ENCODE results near the gene RBM44. TPM values are rescaled to one million over a fixed set of nuclear protein-coding genes. Genes with fewer than 3 reads are reported as not detected.

The RBM44 gene
- total and polyA plus RNA-seq, 12 donors = 0.13 to 0.83 (median 0.32) TPM

- WGBS, 2 donors = 83% methylated on average over 7 of the region's 7 CpGs
- DNase-seq (no peak), ATAC-seq (no peak)
- Histone ChIP-seq H3K27ac (peak overlapping the region in 2 of 10 donors; percentile 10 to 27), H3K4me1 (peaks cover 0 to 79% (median 59%) of the 10 kb centered on the region in 9 donors), H3K9me3 (no peaks in the 10 kb centered on the region), H3K4me3 (no peak overlapping the region), H3K27me3 (no peaks in the 10 kb centered on the region), H3K36me3 (no peaks in the 10 kb centered on the region)
- TF ChIP-seq CTCF (IDR thresholded peaks at IDR 0.05) = no peak
- intact Hi-C loops (cut with DNase I) = loop anchor here in 1 of 10 donors (5.0 kb wide), 1 partner anchor 1653 kb away; no protein-coding TSS in a partner anchor
These were observed 76.1 kb downstream of the RBM44 start for GRCh38 chr2:237874585-237875161.

- Histone ChIP-seq H3K9me3 (no peaks in the 10 kb centered on the region), H3K27ac (peak overlapping the region in 1 of 10 donors; percentile 27), H3K4me3 (no peak overlapping the region), H3K36me3 (peaks cover 0 to under 1% (median 0%) of the 10 kb centered on the region in 9 donors), H3K4me1 (peaks cover 0 to 75% (median 57%) of the 10 kb centered on the region in 9 donors), H3K27me3 (no peaks in the 10 kb centered on the region)
- WGBS, 2 donors = 84 to 87% methylated on average over 15 to 16 of the region's 16 CpGs
- no peak for TF ChIP-seq CTCF (IDR thresholded peaks at IDR 0.05)
- intact Hi-C loops (cut with DNase I) = loop anchor here in 1 of 10 donors (5.0 kb wide), 1 partner anchor 1652 kb away; no protein-coding TSS in a partner anchor
- DNase-seq (no peak), ATAC-seq (peak in 1 of 8 donors; percentile 1)
These were observed 76.9 kb downstream of the RBM44 start for GRCh38 chr2:237875256-237876060.

DNA sequence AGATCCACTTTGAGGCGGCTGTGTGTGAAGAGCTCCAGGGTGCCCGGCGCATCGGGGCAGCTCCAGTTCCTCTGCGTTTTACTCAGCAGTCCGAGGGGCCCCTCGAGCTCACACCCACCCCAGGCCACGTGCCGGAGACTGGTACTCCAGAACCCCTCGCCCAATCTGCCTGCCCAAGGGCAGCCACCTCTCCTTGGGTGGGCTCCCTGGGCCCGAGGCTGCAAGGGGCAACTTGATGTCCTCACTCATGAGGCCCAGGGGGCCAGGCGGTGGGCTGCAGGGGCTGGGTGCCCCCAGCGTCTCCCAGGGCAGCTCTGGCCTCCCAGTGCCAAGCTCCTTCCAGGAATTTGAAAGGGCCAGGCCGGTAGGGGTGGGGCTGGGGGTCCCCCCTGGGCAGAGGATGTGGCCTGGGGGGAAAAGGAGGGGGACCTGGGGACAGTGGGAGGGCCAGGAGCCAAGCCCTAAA, 77.5 kb downstream of the RBM44 start:
- Histone ChIP-seq H3K36me3 (peaks cover 0 to 7% (median 0%) of the 10 kb centered on the region in 9 donors), H3K27me3 (no peaks in the 10 kb centered on the region), H3K27ac (peak overlapping the region in 5 of 10 donors; percentile 12 to 39 (median 22)), H3K9me3 (peaks cover 0 to 1% (median 0%) of the 10 kb centered on the region in 11 donors), H3K4me3 (no peak overlapping the region), H3K4me1 (peaks cover 0 to 68% (median 53%) of the 10 kb centered on the region in 9 donors)
- no peak for TF ChIP-seq CTCF (IDR thresholded peaks at IDR 0.05)
- DNase-seq = no peak
- ATAC-seq = peak in 2 of 8 donors; percentile 1
- 81% methylated on average over 14 of the region's 14 CpGs for WGBS, 2 donors
- intact Hi-C loops (cut with DNase I) = loop anchor here in 1 of 10 donors (5.0 kb wide), 1 partner anchor 1651 kb away; no protein-coding TSS in a partner anchor

DNA sequence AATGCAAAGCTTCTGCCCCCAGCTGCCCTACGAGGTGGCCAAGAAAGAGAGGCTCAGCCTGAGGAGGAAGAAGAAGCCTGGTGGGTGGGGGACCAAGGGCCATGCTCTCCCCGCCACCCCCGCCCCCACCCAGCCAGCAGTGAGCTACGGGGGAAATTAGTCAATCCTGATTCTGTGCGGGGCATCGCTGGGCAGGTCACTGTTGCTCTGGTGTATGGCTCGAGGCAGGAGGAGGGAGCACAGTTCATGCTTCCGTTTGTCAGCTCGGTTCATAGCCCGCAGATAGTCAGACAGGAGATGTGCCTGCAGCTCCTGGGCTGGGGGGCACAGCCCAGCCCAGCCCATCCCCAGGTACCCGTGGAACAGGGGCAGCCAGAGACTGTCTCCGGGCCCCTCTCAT, 78.0 kb downstream of the RBM44 start:
- Histone ChIP-seq H3K36me3 (peaks cover 0 to 11% (median 0%) of the 10 kb centered on the region in 9 donors), H3K27ac (peak overlapping the region in 5 of 10 donors; percentile 12 to 39 (median 22)), H3K27me3 (no peaks in the 10 kb centered on the region), H3K4me3 (no peak overlapping the region), H3K9me3 (peaks cover 0 to 3% (median 0%) of the 10 kb centered on the region in 11 donors), H3K4me1 (peaks cover 0 to 64% (median 48%) of the 10 kb centered on the region in 9 donors)
- intact Hi-C loops (cut with DNase I) = loop anchor here in 1 of 10 donors (5.0 kb wide), 1 partner anchor 1651 kb away; no protein-coding TSS in a partner anchor
- 66 to 71% methylated on average over 12 of the region's 12 CpGs for WGBS, 2 donors
- DNase-seq = no peak
- ATAC-seq = no peak
- no peak for TF ChIP-seq CTCF (IDR thresholded peaks at IDR 0.05)

Data from heart right ventricle (tissue), 16 donors.